NT2/D1 (cell line): Measurements from ENCODE around the gene LARGE1.

ENCODE experiments used
- DNase-seq: peaks from one replicate; pipeline ENCODE4 v3.0.0-alpha.2; 2011; ENCODE audit warnings: low read depth, low spot score
- H3K27me3 ChIP-seq: 2 replicates; pipeline ENCODE4 v1.6.0; 2011; ENCODE audit warnings: mild to moderate bottlenecking; ENCODE audit not compliant: insufficient read length, insufficient read depth
- H3K36me3 ChIP-seq: 2 replicates; pipeline ENCODE4 v1.6.1; 2011; ENCODE audit warnings: mild to moderate bottlenecking, low read length, mixed read lengths; ENCODE audit not compliant: insufficient read depth, insufficient read length
- H3K4me1 ChIP-seq: 2 replicates; pipeline ENCODE4 v1.5.1; 2011; ENCODE audit not compliant: insufficient read depth, insufficient read length
- H3K4me3 ChIP-seq: 2 replicates; pipeline ENCODE4 v1.5.1; 2011; ENCODE audit warnings: low read depth; ENCODE audit not compliant: insufficient read length
- H3K9ac ChIP-seq: 2 replicates; pipeline ENCODE4 v1.6.0; 2011; ENCODE audit warnings: low read depth; ENCODE audit not compliant: insufficient read length
- H3K9me3 ChIP-seq: 2 replicates; pipeline ENCODE4 v1.5.1; 2011; ENCODE audit warnings: mild to moderate bottlenecking, low read length; ENCODE audit not compliant: insufficient read depth
- SUZ12 ChIP-seq: IDR thresholded peaks from 2 replicates; pipeline ENCODE4 v1.6.1; 2011; ENCODE audit not compliant: insufficient read length, insufficient read depth; ENCODE audit errors: extremely low read depth
- YY1 ChIP-seq: IDR thresholded peaks from 2 replicates; pipeline ENCODE4 v1.6.1; 2011; ENCODE audit not compliant: insufficient read length, insufficient read depth
- ZNF274 ChIP-seq: IDR thresholded peaks from 2 replicates; pipeline ENCODE4 v1.6.1; 2011; ENCODE audit warnings: mild to moderate bottlenecking, low read depth, low read length

LARGE1 gene

DNA sequence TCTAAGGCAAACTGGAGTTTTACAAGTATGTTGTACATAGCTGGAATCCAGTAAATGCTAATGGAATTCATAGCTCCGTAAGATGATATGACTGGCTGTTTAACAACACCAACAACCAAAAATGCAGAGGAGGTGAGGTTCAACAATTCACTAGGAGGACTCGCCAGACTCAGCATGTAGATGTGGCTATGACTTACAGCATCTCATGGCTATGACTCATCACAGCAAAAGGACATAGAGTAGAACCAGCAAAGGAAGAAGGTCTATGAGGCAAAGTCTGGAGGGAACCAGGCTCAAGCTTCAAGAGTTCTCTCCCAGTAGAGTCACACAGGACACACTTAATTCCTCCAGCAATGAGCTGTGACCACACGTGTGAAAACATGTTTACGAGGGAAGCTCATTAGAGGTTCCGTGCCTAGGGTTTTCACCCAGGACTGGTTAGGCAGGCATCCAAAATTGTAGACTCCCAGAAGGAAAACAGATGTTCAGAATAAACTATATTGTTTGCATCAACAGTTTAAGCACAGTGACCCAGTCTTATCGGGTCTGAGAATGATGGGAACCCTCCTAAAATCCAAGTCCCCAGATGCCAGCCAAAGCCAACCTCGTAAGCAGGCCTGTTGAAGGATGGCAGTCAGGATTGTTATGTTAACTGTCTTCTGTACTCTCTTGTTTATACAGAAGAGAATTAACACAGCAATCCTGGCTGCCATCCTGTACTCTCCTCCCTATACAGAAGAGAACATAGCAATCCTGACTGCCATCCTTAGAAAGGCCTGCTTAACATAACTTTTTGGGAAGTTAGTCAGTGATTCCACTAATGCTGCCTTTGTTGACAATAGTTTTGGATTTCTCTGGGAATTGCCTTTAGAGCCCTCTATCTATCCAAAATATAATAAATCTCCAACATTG lies 116.6 kb downstream of the LARGE1 start:
- no peak for DNase-seq
- no peak overlapping the region for H3K4me3 ChIP-seq
- H3K9ac ChIP-seq, result no peak overlapping the region
- H3K9me3 ChIP-seq, result peaks cover 19% of the 10 kb centered on the region
- no peaks in the 10 kb centered on the region for H3K36me3 ChIP-seq
- TF ChIP-seq ZNF274 (no peak), SUZ12 (no peak), YY1 (no peak)
- H3K27me3 ChIP-seq, result no peaks in the 10 kb centered on the region
- H3K4me1 ChIP-seq, result no peaks in the 10 kb centered on the region

DNA sequence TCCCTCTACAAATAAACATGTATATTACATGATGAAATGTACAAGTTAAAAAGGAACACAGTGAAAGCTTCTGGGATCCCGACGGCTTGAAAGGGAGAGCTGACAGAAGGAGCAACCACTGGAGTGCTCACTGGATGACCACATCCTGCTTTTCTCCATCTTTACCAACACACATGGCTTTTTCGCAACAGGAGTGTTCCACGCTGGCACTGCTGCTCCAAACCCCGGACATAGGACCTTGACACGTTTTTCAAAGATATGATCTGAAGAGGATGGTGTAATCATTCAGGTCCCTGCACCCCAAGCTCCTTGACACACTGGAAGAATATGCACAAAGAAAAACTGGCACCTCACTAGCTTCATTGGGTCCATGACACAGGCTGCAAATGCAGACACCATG lies 121.9 kb downstream of the LARGE1 start:
- no peaks in the 10 kb centered on the region for H3K36me3 ChIP-seq
- no peak for DNase-seq
- no peaks in the 10 kb centered on the region for H3K4me1 ChIP-seq
- no peaks in the 10 kb centered on the region for H3K27me3 ChIP-seq
- H3K9me3 ChIP-seq, result peaks cover 19% of the 10 kb centered on the region
- no peak overlapping the region for H3K9ac ChIP-seq
- TF ChIP-seq SUZ12, result no peak
- no peak for TF ChIP-seq ZNF274
- no peak for TF ChIP-seq YY1
- no peak overlapping the region for H3K4me3 ChIP-seq

DNA sequence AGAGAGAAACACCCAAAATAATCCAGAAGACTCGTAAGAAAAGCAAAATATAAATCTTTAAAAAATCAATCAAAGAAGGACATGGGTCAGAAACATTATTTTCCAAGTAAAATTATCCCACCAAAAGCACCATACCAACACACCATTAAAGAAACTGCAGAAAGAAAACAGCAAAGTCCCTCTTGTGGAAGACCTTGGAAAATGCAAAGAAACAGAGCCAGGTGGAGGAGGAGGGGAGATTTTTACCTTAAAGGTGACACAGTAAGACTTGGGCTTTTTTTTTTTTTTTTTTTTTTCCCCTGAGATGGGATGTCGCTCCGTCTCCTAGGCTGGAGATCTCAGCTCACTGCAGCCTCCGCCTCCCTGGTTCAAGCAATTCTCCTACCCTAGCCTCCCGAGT lies 123.8 kb downstream of the LARGE1 start:
- TF ChIP-seq ZNF274, result no peak
- no peak for TF ChIP-seq SUZ12
- no peak for TF ChIP-seq YY1
- Histone ChIP-seq H3K27me3 (no peaks in the 10 kb centered on the region), H3K4me3 (no peak overlapping the region), H3K9ac (no peak overlapping the region), H3K9me3 (peaks cover 26% of the 10 kb centered on the region), H3K4me1 (no peaks in the 10 kb centered on the region), H3K36me3 (no peaks in the 10 kb centered on the region)
- DNase-seq, result no peak

DNA sequence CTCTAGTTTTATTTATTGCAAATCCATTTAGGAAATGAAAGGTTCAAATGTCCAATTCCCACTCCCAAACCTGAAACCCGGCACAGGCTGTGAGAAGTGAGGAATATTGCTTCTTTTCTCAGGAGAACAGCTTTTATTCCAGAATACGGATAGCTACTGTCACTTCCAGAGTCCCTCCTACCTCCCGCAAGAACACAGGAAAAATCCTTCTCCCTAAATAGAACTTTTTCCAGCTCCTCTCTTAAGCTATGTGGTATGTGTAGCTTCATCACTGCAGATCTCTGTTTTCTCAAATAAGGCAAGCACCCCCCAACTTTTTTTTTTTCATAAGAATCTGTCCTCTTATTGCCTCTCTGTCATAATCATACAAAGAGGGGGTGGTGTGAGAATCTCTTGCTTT lies 126.8 kb downstream of the LARGE1 start:
- H3K9ac ChIP-seq, result no peak overlapping the region
- H3K4me3 ChIP-seq, result no peak overlapping the region
- H3K36me3 ChIP-seq, result no peaks in the 10 kb centered on the region
- no peaks in the 10 kb centered on the region for H3K4me1 ChIP-seq
- no peak for DNase-seq
- no peak for TF ChIP-seq SUZ12
- TF ChIP-seq ZNF274, result no peak
- no peaks in the 10 kb centered on the region for H3K27me3 ChIP-seq
- peaks cover 42% of the 10 kb centered on the region for H3K9me3 ChIP-seq

DNA sequence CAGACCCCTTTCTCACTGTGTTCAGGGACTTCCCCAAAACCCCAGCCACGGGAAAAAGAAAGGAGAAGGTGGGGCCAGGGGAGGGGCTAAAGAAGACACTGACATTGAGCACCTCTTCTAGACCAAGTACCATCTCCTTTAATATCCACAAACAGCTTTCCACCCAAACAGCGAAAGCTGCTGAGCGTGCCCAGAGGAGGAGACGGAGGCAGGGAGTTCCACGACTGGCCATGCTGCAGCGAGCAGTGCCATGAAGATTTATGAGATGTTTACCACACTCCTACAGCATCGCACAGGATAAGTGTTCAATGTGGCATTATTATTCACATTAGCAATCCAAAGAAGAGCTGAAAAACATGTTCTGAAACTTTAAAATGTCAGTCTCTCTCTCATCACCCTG lies 127.4 kb downstream of the LARGE1 start:
- Histone ChIP-seq H3K27me3 (no peaks in the 10 kb centered on the region), H3K4me3 (no peak overlapping the region), H3K36me3 (no peaks in the 10 kb centered on the region), H3K9me3 (peaks cover 49% of the 10 kb centered on the region), H3K4me1 (no peaks in the 10 kb centered on the region), H3K9ac (no peak overlapping the region)
- no peak for TF ChIP-seq ZNF274
- TF ChIP-seq SUZ12, result no peak
- no peak for TF ChIP-seq YY1
- no peak for DNase-seq

DNA sequence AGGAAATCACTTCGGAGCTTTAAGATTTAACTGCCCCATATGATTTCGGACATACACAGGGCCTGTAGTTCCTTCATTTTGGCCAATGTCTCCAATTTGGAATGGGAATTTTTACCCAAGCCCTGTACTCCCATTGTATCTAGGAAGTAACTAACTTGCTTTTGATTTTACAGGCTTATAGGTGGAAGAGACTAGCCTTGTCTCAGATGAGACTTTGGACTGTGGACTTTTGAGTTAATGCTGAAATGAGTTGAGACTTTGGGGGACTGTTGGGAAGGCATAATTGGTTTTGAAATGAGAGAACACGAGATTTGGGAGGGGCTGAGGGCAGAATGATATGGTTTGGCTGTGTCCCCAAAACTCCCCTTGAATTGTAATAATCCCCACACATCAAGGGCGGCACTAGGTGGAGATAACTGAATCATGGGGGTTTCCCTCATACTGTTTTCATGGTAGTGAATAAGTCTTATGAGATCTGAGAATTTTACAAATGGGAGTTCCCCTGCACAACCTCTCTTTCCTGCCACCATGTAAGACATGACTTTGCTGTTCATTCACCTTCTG lies 130.5 kb downstream of the LARGE1 start:
- Histone ChIP-seq H3K4me1 (no peaks in the 10 kb centered on the region), H3K9ac (no peak overlapping the region), H3K9me3 (peaks cover 51% of the 10 kb centered on the region), H3K27me3 (no peaks in the 10 kb centered on the region), H3K4me3 (no peak overlapping the region), H3K36me3 (no peaks in the 10 kb centered on the region)
- no peak for DNase-seq
- TF ChIP-seq SUZ12, result no peak
- TF ChIP-seq ZNF274, result no peak
- no peak for TF ChIP-seq YY1

DNA sequence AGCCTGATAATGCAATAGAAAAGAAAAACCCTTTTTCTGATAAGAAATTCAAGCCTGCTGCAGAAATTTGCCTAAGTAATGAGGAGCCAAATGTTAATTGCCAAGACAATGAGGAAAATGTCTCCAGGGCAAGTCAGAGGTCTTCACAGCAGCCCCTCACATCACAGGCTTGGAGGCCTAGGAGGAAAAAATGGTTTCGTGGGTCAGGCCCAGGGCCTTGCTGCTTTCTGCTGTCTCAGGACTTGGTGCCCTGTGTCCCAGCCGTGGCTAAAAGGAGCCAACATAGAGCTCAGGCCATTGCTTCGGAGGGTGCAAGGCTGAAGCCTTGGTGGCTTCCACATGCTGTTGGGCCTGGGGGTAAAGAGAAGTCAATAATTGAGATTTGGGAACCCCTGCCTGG lies 131.3 kb downstream of the LARGE1 start:
- no peak for DNase-seq
- H3K36me3 ChIP-seq, result no peaks in the 10 kb centered on the region
- H3K9ac ChIP-seq, result no peak overlapping the region
- no peaks in the 10 kb centered on the region for H3K27me3 ChIP-seq
- TF ChIP-seq YY1 (no peak), SUZ12 (no peak), ZNF274 (no peak)
- H3K4me1 ChIP-seq, result no peaks in the 10 kb centered on the region
- H3K4me3 ChIP-seq, result no peak overlapping the region
- H3K9me3 ChIP-seq, result peaks cover 51% of the 10 kb centered on the region
